Parathyroid adenoma (tissue), 2 donors: ENCODE data around the gene HDHD2.
"Not testable (repeated sequence)": the region's sequence is repeated elsewhere in the genome, so short reads cannot be mapped to it uniquely, and the experiment has no call there.

Source experiments
- H2AFZ ChIP-seq: fragments of 300-600 bp; sonication (generic); one replicate; pipeline ENCODE4 v1.7.0; 2017; ENCODE audit warnings: antibody characterized with exemption, mild to moderate bottlenecking
- H3K27ac ChIP-seq: fragments of 300-600 bp; sonication (generic); one replicate; pipeline ENCODE4 v1.7.0; 2017
- H3K27me3 ChIP-seq: fragments of 300-600 bp; sonication (generic); one replicate; pipeline ENCODE4 v1.7.0; 2017; ENCODE audit warnings: low read length; ENCODE audit not compliant: control insufficient read depth, insufficient read depth
- H3K36me3 ChIP-seq: fragments of 300-600 bp; sonication (generic); one replicate; pipeline ENCODE4 v1.7.0; 2017; ENCODE audit warnings: low read length; ENCODE audit not compliant: control insufficient read depth, insufficient read depth
- H3K4me1 ChIP-seq: fragments of 300-600 bp; sonication (generic); one replicate; pipeline ENCODE4 v1.7.0; 2017; ENCODE audit warnings: control low read depth
- H3K4me2 ChIP-seq: fragments of 300-600 bp; sonication (generic); one replicate; pipeline ENCODE4 v1.7.0; 2017; ENCODE audit warnings: low read length
- H3K4me3 ChIP-seq: fragments of 300-600 bp; sonication (generic); one replicate; pipeline ENCODE4 v1.7.0; 2017; ENCODE audit warnings: low read depth, low read length
- H3K79me2 ChIP-seq: fragments of 300-600 bp; sonication (generic); one replicate; pipeline ENCODE4 v1.7.0; 2017; ENCODE audit warnings: control low read depth
- H3K9ac ChIP-seq: fragments of 300-600 bp; sonication (generic); one replicate; pipeline ENCODE4 v1.7.0; 2017; ENCODE audit warnings: mild to moderate bottlenecking
- H3K9me3 ChIP-seq: fragments of 300-600 bp; sonication (generic); one replicate; pipeline ENCODE4 v1.7.0; 2017; ENCODE audit warnings: low read length; ENCODE audit not compliant: control insufficient read depth
- TF ChIP-seq, protein P1 (sequence below): fragments of 300-600 bp; sonication (generic); IDR thresholded peaks from one replicate; pipeline ENCODE4 v1.7.0; 2017; ENCODE audit warnings: antibody characterized with exemption, mild to moderate bottlenecking
- donor health status: primary hyperparathyroidism.

The HDHD2 gene

DNA sequence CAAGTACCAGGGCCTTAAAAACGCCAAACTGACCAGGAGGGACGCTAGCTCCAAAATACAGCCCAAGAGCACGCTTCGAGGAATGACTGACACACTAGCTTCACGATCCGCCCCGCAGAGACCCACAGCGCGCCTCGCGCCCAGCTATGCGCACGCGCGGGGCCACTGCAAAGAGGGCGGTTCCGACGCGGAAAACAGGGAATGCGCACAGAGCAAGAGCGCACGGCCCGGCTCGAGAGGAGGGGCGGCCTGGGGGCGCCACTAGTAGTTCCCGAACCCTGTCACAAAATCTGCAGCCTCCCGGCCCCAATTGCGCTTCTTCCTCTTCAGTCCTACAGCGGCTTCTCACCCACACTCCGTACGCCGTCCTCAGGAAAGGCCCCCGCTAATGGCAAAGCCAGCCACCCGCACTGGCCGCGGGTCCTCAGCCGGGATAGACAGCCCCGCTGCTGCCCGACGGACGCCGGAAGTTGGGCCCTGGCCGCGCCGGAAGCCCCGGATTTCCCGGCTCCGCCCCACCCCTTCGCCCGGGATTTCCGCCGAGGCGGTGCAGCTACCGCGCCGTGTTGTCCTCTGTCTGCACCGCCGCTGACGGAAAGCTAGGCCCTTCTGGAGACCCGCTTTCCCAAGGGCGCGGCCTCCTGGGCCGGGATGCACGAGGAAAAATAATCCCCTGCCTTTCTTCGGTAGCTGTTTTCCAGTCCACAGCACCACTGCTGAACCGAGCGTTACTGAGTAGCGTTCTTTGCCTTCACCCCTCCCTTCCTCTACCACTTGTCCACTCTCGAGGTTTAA is at the start of gene HDHD2:
Gene HDHD2, minus strand, starts transcription at position 472 of the 795 bp plus-strand sequence. CDS start 14,061 bp downstream, outside the sequence.
- Histone ChIP-seq H3K9me3 (no peaks in the 10 kb centered on the region), H3K4me1 (peaks cover 6% of the 10 kb centered on the region), H3K36me3 (no peaks in the 10 kb centered on the region), H3K79me2 (peaks cover 9% of the 10 kb centered on the region), H3K4me3 (peak within 1 kb of the TSS; percentile 89), H3K9ac (peak within 1 kb of the TSS; percentile 70), H3K4me2 (peak within 1 kb of the TSS; percentile 98), H3K27ac (peak within 1 kb of the TSS; percentile 81), H3K27me3 (no peaks in the 10 kb centered on the region), H2AFZ (peak within 1 kb of the TSS; percentile 93)
- TF ChIP-seq, protein P1, sequence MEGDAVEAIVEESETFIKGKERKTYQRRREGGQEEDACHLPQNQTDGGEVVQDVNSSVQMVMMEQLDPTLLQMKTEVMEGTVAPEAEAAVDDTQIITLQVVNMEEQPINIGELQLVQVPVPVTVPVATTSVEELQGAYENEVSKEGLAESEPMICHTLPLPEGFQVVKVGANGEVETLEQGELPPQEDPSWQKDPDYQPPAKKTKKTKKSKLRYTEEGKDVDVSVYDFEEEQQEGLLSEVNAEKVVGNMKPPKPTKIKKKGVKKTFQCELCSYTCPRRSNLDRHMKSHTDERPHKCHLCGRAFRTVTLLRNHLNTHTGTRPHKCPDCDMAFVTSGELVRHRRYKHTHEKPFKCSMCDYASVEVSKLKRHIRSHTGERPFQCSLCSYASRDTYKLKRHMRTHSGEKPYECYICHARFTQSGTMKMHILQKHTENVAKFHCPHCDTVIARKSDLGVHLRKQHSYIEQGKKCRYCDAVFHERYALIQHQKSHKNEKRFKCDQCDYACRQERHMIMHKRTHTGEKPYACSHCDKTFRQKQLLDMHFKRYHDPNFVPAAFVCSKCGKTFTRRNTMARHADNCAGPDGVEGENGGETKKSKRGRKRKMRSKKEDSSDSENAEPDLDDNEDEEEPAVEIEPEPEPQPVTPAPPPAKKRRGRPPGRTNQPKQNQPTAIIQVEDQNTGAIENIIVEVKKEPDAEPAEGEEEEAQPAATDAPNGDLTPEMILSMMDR, result no peak

DNA sequence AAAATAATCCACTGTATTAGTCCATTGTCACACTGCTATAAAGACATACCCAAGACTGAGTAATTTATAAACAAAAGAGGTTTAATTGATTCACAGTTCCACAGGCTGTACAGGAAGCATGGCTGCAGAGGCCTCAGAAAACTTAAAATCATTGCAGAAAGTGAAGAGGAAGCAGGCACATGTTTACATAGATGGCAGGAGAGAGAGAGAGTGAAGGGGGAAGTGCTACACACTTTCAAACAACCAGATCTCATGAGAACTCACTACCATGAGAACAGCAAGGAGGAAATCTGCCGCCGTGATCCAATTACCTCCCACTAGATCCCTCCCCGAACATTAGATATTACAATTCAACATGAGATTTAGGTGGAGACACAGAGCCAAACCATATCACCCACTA is 45.7 kb upstream of the HDHD2 start:
- H3K36me3 ChIP-seq, H3K9me3 ChIP-seq, H3K79me2 ChIP-seq, H3K4me3 ChIP-seq, H3K4me2 ChIP-seq, H3K4me1 ChIP-seq, H2AFZ ChIP-seq, H3K27me3 ChIP-seq, H3K9ac ChIP-seq, H3K27ac ChIP-seq: not testable (repeated sequence)

- Histone ChIP-seq H3K79me2 (no peaks in the 10 kb centered on the region), H3K9ac (no peak overlapping the region), H3K36me3 (no peaks in the 10 kb centered on the region)
Measured at GRCh38 chr18:47191961-47192360, 41.7 kb upstream of the HDHD2 start.

GRCh38 chr18:47187721-47188120 is 37.4 kb upstream of the HDHD2 start:
- Histone ChIP-seq H3K9ac (no peak overlapping the region), H2AFZ (no peak overlapping the region), H3K4me2 (no peak overlapping the region), H3K79me2 (no peaks in the 10 kb centered on the region), H3K27me3 (no peaks in the 10 kb centered on the region), H3K27ac (no peak overlapping the region), H3K36me3 (no peaks in the 10 kb centered on the region), H3K4me1 (no peaks in the 10 kb centered on the region), H3K4me3 (no peak overlapping the region), H3K9me3 (no peaks in the 10 kb centered on the region)
- TF ChIP-seq, protein P1, result no peak

More at GRCh38 chr18:47191961-47192360, 41.7 kb upstream of the HDHD2 start:
- Histone ChIP-seq H3K4me2 (no peak overlapping the region), H3K4me3 (no peak overlapping the region), H3K27ac (no peak overlapping the region), H3K9me3 (no peaks in the 10 kb centered on the region), H2AFZ (no peak overlapping the region), H3K4me1 (no peaks in the 10 kb centered on the region), H3K27me3 (no peaks in the 10 kb centered on the region)
- TF ChIP-seq, protein P1, result no peak

GRCh38 chr18:47184419-47185050 is 34.2 kb upstream of the HDHD2 start:
- no peak overlapping the region for H2AFZ ChIP-seq
- no peaks in the 10 kb centered on the region for H3K4me1 ChIP-seq
- H3K9me3 ChIP-seq, result no peaks in the 10 kb centered on the region
- no peaks in the 10 kb centered on the region for H3K27me3 ChIP-seq
- no peak overlapping the region for H3K27ac ChIP-seq
- H3K4me3 ChIP-seq, result no peak overlapping the region
- TF ChIP-seq, protein P1, result no peak
- H3K4me2 ChIP-seq, result peak overlapping the region; percentile 8
- H3K36me3 ChIP-seq, result no peaks in the 10 kb centered on the region
- H3K9ac ChIP-seq, result no peak overlapping the region
- no peaks in the 10 kb centered on the region for H3K79me2 ChIP-seq

DNA sequence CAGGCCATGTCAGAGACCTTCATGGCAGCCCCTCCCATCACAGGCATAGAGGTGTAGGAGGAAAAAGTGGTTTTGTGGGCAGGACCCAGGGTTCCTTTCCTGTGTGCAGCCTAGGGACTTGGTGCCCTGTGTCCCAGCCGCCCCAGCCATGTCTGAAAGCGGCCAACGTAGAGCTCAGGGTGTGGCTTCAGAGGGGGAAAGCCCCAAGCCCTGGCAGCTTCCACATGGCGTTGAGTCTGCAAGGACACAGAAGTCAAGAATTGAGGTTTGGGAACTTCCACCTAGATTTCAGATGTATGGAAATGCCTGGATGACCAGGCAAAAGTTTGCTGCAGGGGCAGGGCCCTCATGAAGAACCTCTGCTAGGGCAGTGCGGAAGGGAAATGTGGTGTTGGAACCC is 31.9 kb upstream of the HDHD2 start:
- H3K27ac ChIP-seq, H3K9ac ChIP-seq, H3K79me2 ChIP-seq, H3K36me3 ChIP-seq, H3K4me3 ChIP-seq, H3K9me3 ChIP-seq, H3K27me3 ChIP-seq, H3K4me1 ChIP-seq, H3K4me2 ChIP-seq, H2AFZ ChIP-seq: not testable (repeated sequence)
